SK-N-MC (cell line): Measurements from ENCODE around the gene KRTAP9-3.
"Not testable (repeated sequence)": the region's sequence is repeated elsewhere in the genome, so short reads cannot be mapped to it uniquely, and the experiment has no call there.

Experiments used
- DNase-seq: peaks from one replicate; pipeline ENCODE4 v3.0.0-alpha.2; 2011; ENCODE audit warnings: low read depth, low spot score
- H3K27ac ChIP-seq: fragments of 200-600 bp; sonication (generic); 2 replicates; pipeline ENCODE4 v1.5.1; 2016; ENCODE audit warnings: mixed run types
- H3K36me3 ChIP-seq: fragments of 200-600 bp; sonication (generic); 2 replicates; pipeline ENCODE4 v1.6.1; 2017; ENCODE audit warnings: antibody characterized with exemption, low read length, mixed read lengths; ENCODE audit not compliant: insufficient read depth
- H3K4me3 ChIP-seq: fragments of 200-600 bp; sonication (generic); 2 replicates; pipeline ENCODE4 v1.5.1; 2016
- H3K9ac ChIP-seq: fragments of 200-600 bp; sonication (generic); 2 replicates; pipeline ENCODE4 v1.8.0; 2017; ENCODE audit warnings: mixed run types, mixed read lengths; ENCODE audit not compliant: insufficient read length
- H3K9me3 ChIP-seq: fragments of 200-600 bp; sonication (generic); 2 replicates; pipeline ENCODE4 v1.6.1; 2017; ENCODE audit warnings: low read depth, mild to moderate bottlenecking, antibody characterized with exemption, low read length, moderate library complexity, mixed read lengths
- EZH2 ChIP-seq: fragments of 200-600 bp; sonication (generic); IDR thresholded peaks from one replicate; pipeline ENCODE4 v1.6.1; 2017; ENCODE audit warnings: antibody characterized with exemption
- FOXP2 ChIP-seq: optimal IDR thresholded peaks from 2 replicates; pipeline ENCODE3; 2011; ENCODE audit warnings: mild to moderate bottlenecking, moderate library complexity; ENCODE audit not compliant: insufficient read depth; ENCODE audit errors: extremely low read length, control extremely low read depth
- POLR2AphosphoS5 ChIP-seq: IDR thresholded peaks from 2 replicates; pipeline ENCODE4 v1.6.1; 2012; ENCODE audit warnings: mild to moderate bottlenecking, low read depth, low read length, borderline replicate concordance

The KRTAP9-3 gene, protein sequence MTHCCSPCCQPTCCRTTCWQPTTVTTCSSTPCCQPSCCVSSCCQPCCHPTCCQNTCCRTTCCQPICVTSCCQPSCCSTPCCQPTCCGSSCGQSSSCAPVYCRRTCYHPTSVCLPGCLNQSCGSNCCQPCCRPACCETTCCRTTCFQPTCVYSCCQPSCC

DNA sequence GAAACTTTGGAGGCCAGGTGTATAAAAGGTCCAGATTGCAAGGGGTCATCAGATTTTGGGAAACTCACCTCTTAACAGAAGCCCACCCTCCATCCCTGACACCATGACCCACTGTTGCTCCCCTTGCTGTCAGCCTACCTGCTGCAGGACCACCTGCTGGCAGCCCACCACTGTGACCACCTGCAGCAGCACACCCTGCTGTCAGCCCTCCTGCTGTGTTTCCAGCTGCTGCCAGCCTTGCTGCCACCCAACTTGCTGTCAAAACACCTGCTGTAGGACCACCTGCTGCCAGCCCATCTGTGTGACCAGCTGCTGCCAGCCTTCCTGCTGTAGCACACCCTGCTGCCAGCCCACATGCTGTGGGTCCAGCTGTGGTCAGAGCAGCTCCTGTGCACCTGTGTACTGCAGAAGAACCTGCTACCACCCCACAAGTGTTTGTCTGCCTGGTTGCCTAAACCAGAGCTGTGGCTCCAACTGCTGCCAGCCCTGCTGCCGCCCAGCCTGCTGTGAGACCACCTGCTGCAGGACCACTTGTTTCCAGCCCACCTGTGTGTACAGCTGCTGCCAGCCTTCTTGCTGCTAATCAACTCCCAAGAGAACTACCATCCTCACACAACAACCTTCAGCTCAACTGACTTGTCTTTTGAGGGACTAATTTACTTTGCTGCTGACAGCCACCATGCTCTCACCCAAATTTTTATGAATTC is at the start of gene KRTAP9-3:
TSS of gene KRTAP9-3 (plus strand) at position 51 of the 707 bp plus-strand sequence. CDS start at position 104, 53 bp downstream.
- DNase-seq, H3K36me3 ChIP-seq, H3K9ac ChIP-seq, H3K4me3 ChIP-seq, H3K27ac ChIP-seq, H3K9me3 ChIP-seq: not testable (repeated sequence)

DNA sequence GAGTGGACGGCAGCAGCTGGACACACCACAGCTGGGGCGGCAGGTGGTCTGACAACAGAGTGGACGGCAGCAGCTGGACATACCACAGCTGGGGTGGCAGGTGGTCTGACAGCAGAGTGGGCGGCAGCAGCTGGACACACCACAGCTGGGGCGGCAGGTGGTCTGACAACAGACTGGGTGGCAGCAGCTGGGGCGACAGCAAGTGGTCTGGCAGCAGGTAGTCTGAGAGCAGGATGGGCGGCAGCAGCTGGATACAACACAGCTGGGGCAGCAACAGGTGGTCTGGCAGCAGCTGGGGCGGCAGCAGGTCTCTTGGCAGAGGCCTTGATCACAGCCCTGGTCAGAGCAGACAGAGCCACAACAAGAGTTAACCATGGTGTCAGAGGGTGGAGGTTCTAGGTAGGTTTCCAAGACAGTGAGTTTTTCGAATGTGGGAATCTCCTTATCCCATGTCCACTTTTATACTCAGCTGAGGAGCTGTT is 47.7 kb upstream of the KRTAP9-3 start, which contains the start of gene KRTAP4-1:
TSS of gene KRTAP4-1 (minus strand) at position 432 of the 482 bp plus-strand sequence. CDS start at position 375, 57 bp downstream.
- no peak for TF ChIP-seq POLR2AphosphoS5
- no peak for TF ChIP-seq EZH2
- TF ChIP-seq FOXP2 = no peak
- no peak within 1 kb of the TSS for H3K9ac ChIP-seq
- no peaks in the 10 kb centered on the region for H3K9me3 ChIP-seq
- H3K27ac ChIP-seq = no peak within 1 kb of the TSS
- no peak for DNase-seq
- no peak within 1 kb of the TSS for H3K4me3 ChIP-seq
- H3K36me3 ChIP-seq = no peaks in the 10 kb centered on the region

DNA sequence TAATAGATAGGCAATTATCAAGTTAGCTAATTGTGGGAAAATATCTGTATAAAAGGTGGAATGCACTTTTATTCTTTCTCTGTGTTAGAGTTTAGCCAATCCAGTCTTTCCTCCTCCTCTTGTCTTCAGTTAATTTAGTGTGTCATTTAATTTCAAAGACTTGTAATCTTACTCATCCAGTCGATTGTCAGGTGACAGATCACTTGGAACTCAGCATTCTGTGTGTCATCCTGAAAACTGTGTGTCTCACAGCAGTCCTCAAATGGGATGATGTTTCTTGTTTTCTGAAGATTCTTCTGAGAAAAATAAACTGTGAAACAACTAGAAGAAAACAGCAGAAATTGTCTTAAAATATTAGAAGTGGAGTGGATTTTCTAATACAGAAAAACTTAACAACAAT is 47.2 kb upstream of the KRTAP9-3 start:
- no peak for TF ChIP-seq FOXP2
- no peak for TF ChIP-seq EZH2
- no peak for TF ChIP-seq POLR2AphosphoS5
- Histone ChIP-seq H3K9ac (no peak overlapping the region), H3K4me3 (no peak overlapping the region), H3K27ac (no peak overlapping the region), H3K36me3 (no peaks in the 10 kb centered on the region), H3K9me3 (no peaks in the 10 kb centered on the region)
- no peak for DNase-seq

DNA sequence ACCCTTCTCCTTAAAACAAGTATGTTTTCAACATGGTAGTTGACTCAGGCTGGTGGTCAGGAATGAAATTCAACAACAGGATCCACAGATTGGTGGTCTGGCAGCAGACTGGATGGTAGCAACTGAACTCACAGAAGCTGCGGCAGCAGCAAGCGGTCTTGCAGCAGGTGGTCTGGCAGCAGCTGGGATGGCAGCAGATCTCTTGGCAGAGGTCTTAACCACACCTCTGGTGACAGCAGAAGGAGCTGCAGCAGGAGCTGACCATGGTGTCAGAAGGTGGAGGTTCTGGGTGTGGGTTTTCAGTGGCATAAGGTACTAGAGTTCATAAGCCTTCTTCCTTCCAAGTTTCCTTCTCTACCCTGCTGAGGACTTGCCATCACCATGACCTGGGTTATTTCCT is 45.4 kb upstream of the KRTAP9-3 start:
- H3K36me3 ChIP-seq = no peaks in the 10 kb centered on the region
- H3K9ac ChIP-seq = no peak overlapping the region
- no peak overlapping the region for H3K27ac ChIP-seq
- no peak overlapping the region for H3K4me3 ChIP-seq
- no peaks in the 10 kb centered on the region for H3K9me3 ChIP-seq
- no peak for DNase-seq
- TF ChIP-seq POLR2AphosphoS5 (no peak), EZH2 (no peak), FOXP2 (no peak)

DNA sequence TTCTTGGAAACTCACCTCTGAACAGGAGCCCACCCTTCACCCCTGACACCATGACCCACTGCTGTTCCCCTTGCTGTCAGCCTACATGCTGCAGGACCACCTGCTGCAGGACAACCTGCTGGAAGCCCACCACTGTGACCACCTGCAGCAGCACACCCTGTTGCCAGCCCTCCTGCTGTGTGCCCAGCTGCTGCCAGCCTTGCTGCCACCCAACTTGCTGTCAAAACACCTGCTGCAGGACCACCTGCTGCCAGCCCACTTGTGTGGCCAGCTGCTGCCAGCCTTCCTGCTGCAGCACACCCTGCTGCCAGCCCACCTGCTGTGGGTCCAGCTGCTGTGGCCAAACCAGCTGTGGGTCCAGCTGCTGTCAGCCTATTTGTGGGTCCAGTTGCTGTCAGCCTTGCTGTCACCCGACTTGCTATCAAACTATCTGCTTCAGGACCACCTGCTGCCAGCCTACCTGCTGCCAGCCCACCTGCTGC is 42.4 kb upstream of the KRTAP9-3 start, which contains the start of gene KRTAP9-1:
TSS of gene KRTAP9-1 (plus strand) at position 51 of the 482 bp plus-strand sequence. CDS start at position 51, 0 bp downstream.
- not testable (repeated sequence) for H3K36me3 ChIP-seq, DNase-seq, H3K9ac ChIP-seq, H3K4me3 ChIP-seq, H3K27ac ChIP-seq, H3K9me3 ChIP-seq

DNA sequence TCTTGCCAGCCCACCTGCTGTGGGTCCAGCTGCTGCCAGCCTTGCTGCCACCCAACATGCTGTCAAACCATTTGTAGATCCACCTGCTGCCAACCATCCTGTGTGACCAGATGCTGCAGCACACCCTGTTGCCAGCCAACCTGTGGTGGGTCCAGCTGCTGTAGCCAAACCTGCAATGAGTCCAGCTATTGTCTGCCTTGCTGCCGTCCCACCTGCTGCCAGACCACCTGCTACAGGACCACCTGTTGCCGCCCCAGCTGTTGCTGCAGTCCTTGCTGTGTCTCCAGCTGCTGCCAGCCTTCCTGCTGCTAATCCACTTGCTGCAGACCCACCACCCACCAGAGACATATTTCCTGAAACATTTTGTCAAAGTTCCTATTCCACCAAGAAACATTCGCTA is 41.9 kb upstream of the KRTAP9-3 start:
- Histone ChIP-seq H3K4me3 (no peak overlapping the region), H3K9me3 (no peaks in the 10 kb centered on the region), H3K27ac (no peak overlapping the region), H3K36me3 (no peaks in the 10 kb centered on the region), H3K9ac (no peak overlapping the region)
- no peak for TF ChIP-seq POLR2AphosphoS5
- TF ChIP-seq FOXP2 = no peak
- no peak for TF ChIP-seq EZH2
- no peak for DNase-seq

DNA sequence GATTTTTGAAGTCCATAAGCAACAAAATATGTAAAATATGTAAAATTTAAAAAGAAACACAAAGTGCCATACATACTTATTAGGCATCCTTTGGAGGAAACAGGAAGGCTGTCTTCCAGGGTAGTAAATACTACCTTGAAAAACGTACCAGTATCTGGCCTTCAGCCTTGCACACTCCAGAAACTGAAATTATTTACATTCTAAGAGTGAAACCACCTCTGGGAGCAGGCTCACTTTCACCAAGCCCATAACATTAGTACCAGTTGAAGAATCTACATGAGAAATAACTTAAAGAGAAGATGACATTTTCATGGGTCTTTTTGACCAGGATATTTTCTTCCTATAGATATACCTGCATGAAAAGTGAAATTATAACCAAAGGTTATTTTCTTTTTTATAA is 36.2 kb upstream of the KRTAP9-3 start:
- H3K36me3 ChIP-seq = no peaks in the 10 kb centered on the region
- H3K9me3 ChIP-seq = no peaks in the 10 kb centered on the region
- no peak overlapping the region for H3K4me3 ChIP-seq
- no peak for DNase-seq
- TF ChIP-seq FOXP2 (no peak), POLR2AphosphoS5 (no peak), EZH2 (no peak)
- no peak overlapping the region for H3K9ac ChIP-seq
- no peak overlapping the region for H3K27ac ChIP-seq

DNA sequence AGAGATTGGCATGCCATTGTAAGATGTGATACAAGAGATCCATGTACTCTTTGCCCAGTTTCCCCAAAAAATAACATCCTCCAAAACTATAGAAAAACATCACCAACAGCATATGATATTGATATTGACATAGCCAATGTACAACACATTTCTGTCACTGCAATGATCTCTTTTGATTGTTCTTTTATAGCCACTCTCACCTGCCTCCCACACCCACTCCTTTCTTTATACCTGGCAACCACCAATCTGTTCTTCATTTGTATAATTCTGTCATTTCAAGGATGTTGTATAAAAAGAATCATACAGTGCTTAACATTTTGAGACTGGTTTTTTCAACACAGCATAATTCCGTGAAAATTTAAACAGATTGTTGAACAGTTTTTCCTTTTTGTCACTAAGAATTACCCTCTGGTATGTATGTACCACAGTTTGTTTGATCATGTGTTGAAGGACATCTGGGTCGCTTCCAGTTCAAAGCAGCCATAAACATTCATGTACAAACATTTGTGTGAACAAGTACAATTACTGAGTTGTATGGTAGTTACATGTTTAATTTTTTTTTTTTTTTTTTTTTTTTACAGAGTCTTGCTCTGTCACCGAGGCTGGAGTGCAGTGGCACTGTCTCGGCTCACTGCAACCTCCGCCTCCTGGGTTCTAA is 32.7 kb upstream of the KRTAP9-3 start:
- no peak for DNase-seq

More for the DNA sequence above, 32.7 kb upstream of the KRTAP9-3 start:
- Histone ChIP-seq H3K36me3 (no peaks in the 10 kb centered on the region), H3K27ac (no peak overlapping the region), H3K9ac (no peak overlapping the region), H3K4me3 (no peak overlapping the region), H3K9me3 (no peaks in the 10 kb centered on the region)
- TF ChIP-seq POLR2AphosphoS5 (no peak), EZH2 (no peak), FOXP2 (no peak)
